D341Med (cell line): ENCODE results near the gene ROR2.
A peak's percentile ranks its signal among the peaks of the same experiment; 100 is the strongest.
"Not testable (repeated sequence)": the region's sequence is repeated elsewhere in the genome, so short reads cannot be mapped to it uniquely, and the experiment has no call there.

Experiments used
- DNase-seq: peaks from one replicate; pipeline ENCODE4 v3.0.0; 2012; ENCODE audit warnings: low spot score

Gene ROR2

DNA sequence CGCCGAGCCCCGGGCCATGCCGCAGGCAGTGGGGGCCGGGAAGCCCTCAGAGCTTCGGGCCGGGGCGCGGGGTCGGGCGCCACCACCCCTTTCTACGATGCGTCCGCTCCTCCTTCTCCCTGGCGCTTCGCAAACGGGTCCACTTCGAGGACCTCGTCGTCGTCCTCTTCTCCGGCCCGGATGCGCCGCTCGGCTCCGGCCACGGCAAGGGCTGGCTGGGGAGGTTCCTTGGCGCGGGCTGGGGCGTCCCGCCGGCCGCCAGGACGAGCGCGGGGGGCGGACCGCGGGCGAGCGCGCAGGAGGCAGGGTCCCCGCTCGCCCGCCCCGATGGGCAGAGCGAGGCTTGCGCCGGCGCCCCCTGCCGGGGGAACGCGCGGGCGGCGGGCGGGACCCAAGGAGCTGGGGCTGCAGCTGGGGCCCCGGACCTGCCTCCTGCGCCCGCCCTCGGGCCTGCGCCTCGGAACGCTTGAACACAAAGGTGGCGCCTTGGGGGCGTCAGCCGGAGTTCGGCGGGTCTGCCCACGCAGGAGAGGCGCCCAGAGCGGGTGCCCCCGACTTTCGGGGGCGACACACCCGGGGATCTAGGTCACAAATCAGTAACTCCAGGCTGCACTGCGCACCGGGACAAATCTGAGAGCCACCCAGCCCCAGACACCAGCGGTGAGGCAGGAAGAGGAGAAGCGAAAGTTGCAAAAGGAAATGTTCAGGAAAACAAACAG, at the start of gene ROR2:
Gene ROR2 (minus strand): TSS at position 283 of the 719 bp plus-strand sequence.
- peak; percentile 92 for DNase-seq

DNA sequence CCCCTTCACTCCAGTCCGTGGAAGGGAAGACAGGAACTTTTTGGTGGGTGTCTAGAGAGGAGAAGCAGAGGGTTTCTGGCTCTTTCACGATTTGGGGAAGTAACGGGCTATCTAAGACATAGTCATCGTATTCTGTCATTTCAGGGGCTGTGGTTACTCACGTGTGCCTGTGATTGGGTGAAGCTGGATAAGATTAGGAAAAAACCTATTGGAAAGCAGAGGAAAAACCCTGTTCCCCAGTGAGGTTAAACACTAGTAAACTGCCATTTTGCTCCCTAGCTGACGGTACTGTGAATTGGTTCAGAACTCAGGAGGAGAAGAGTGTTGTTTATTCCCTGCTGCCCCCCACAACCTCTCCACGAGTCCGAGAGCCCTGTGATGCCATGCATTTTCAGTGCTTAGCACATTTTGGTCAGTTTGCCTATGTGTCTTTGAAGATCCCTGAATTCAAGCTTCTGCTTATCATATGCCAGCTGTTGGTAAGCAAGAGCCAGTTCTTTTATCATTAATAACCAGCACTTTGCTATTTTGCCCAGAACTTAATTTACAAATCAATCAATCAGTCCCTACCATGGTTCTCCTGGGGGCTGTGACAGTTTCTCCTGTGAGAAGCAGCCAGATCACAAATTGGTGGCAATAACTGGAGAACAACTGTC, 45.1 kb upstream of the ROR2 start:
- no peak for DNase-seq

DNA sequence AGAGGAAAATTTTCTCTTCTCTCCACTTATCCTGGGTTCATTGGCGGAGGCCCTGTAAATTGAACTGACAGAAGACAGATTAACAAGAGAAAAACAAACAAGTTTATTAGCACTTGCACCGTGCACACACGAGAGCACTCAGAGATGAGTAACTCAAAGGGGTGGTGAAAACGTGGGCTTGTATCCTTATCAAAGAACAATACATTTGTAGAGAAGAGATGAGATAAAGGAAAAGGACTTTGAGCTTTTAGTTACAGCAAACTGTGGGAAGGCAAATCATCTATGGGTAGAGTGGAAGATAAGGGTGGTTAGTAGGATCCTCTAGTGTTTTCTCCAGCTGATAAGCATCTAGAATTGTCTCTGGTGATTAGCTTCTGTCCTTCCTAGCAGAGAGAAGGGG, 44.4 kb upstream of the ROR2 start:
- DNase-seq = no peak

DNA sequence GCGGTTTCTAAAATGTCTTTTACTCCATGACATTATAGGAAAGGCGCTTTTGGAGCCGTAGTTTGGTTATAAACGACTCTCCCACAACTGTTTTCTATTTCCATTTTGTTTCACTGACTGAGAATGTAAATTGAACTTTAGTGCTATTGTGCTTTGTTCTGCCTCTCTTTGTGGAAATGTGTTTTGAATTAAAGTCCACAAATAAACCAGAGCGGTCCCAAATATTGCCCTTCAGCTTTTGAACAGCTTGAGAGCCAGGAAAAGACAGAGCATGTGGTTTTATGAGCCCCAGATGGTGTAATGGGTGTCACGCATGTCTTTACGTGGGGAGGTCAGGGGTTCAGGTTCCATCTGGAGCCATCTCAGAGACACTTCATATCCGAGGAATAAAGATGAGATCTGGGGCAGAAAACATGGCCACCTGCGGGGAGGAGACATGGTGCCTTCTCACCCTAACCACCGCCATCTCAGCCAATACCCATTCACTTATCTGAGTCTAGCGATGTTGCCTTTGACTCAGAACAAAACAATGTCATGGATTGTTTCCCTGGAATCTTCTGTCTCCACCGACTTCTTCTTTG, 42.5 kb upstream of the ROR2 start:
- DNase-seq = no peak

DNA sequence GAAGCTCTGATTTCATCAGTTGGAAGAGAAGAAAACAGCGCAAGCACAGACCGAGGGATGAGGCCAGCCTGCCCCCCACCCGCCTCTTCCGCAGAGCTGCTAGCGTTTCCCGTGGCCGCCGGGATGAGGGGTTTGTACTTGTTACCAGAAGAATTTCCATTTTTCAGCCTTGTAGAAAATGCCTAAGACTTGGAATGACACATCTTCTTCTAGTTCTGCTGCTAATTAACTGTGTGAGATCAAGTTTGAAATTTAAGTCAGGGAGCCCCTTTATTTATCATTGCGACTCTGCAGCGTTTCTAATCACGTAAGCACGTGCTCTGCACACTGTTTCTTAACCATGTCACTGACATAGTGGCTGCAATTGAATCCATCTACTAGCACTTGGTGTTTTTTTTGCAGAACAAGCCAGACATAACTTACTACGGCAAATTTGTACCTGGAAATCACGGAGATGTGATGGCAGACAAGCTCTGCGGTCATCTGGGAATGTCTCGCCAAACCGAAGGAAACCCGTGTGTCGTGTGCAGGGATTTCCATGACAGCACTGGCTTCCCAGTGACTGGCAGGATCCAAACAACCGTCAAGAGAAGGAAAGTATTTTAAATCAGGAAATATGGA, 41.8 kb upstream of the ROR2 start:
- no peak for DNase-seq

DNA sequence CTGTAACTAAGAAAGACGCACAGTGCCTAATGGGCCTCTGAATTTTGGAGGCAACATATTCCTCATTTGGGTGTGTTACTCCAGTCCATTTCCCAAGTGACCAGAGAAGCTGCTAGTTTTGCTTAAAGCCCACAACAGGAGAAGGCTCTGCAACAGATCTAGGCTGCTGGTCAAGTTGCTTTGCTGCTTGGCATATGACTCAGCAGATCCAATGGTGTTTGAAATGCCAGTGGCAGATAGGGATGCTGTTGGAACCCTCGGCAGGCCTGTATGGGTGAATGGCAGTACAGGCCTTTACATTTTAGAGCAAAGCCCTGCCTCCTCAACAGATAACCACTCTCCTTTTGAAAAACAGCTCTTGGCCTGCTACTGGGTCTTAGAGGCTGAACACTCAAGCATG, 36.2 kb upstream of the ROR2 start:
- no peak for DNase-seq

DNA sequence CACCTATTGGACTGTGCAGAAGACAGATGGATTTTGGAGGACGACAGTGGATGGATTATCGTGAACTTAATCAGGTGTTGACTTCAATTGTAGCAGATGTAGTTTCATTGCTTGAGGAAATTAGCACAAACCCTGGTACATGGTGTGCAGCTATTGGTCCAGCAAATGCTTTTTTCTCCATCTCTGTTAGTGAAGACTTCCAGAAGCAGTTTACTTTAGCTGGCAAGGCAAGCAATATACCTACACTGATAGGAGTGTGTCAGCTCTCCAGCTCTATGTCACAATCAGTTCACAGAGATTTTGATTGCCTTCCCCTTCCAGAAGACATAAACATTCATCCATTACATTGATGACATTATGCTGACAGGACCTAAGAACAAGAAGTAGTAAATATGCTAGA, 35.7 kb upstream of the ROR2 start:
- DNase-seq = no peak

DNA sequence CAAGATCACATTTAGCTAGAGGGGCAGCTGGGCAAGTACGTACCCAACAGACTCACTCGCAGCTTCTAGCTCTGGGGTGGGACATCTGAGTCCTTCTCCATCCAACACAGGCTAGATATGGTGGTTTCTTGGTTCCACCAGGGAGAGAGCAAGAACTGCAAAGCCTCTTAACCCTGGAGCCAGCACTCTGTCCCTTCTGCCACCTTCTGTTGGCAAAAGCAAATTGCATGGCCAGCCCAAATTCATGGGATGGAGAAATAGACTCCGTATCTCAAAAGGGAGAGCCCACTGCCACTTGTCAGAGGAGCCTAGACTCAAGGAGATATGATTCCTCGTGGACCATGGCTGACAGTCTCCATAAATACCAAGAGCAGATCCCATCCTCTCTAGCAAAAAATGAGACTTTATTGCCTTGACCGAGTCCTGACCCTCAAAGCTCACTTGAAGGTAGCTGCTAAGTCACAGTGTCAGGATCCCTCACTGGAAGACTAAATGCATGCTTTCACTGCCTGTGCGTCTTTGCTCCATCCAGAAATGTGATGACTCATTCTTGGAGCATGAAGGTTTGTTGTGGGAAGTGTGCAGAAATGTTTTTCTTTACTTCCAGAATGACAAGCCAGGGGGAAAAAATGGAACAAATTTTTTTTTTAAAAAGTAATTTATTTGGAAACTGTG, 28.8 kb upstream of the ROR2 start:
- peak; percentile 40 for DNase-seq

DNA sequence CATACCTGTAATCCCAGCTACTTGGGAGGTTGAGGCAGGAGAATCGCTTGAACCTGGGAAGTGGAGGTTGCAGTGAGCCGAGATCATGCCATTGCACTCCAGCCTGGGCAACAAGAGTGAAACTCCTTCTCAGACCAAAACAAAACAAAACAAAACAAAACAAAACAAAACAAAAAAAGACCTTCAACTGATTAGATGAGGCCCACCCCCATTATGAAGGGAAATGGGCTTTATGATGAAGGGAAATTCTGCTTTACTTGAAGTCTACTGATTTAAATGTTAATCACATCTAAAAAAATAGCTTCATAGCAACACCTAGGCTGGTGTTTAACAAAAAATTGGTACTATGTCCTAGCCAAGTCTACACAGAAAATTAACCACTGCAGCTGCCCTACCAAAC, 25.2 kb upstream of the ROR2 start:
- DNase-seq = not testable (repeated sequence)

DNA sequence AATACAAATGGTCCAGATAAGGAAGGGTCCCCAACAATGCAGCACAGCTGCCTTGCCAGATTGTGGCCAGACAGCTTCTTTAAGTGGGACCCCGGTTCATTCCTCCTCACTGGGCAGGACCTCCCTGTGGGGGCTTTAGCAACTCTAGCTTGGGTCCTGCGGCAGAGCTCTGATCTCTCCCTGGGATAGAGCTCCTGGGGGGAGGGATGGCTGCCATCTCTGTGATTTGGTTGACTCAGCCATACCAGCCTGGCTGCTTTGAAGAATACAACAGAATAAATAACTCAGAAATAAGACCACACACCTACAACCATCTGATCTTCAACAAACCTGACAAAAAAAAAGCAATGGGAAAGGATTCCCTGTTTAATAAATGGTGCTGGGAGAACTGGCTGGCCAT, 22.7 kb upstream of the ROR2 start:
- DNase-seq = no peak

DNA sequence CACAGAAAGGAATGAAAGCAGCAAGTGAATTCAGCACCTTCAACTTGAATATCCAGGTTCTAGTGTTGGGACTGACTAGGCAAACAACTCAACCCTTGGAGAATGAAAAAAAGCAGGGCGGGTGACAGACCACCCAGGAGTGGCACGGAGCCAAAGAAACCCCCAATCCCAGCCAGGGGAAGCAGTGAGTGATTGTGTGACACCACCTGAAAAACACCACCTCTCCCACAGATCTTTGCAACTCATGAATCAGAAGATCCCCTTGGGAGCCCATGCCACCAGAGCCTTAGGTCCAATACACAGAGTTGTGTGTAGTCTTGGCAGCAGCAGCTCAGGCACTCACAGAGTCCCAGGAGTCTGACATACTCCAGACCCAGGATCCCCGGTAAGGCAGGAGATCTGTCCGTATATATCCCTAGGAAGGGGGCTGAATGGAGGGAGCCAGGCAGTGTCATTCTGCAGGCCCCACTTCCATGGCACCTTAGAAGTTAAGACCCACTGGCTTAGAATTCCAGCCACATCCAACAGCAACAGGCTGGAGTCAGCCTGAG, 22.1 kb upstream of the ROR2 start:
- DNase-seq = no peak

DNA sequence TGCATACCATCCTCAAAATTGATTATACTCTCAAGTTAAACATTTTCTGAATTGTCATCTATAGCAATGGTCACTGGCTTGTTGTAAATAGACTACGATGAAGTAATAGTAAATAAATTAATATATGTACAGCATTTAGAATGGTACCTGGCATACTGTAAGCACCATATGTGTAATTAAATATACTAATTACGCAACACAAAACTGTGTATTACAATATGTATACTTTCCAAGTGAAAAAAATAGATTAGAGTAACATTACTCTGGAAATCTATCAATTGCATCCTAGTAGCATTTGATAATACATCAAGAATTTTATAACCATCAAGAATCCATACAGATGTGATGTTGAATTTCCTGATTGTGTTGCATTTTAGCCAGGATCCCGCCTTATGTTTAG, 17.2 kb upstream of the ROR2 start:
- no peak for DNase-seq

DNA sequence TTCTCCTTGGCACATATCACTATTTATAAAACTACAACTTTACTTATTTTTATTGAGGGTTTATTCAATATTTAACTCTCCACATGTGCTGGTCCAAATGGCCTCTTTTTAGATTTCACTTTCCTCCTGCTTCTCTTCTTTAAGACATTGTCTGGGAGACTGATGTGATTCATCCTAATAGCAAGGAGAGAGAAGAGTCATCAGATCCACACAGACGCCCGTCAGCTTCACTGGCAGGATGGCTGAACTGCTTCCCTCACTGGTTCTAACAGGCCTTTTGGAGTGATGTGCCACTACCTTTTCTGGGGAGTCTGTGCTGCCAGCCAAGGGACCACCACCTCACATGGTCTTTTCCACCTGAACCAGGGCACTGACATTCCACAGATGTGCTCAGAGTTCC, 16.5 kb upstream of the ROR2 start:
- no peak for DNase-seq

DNA sequence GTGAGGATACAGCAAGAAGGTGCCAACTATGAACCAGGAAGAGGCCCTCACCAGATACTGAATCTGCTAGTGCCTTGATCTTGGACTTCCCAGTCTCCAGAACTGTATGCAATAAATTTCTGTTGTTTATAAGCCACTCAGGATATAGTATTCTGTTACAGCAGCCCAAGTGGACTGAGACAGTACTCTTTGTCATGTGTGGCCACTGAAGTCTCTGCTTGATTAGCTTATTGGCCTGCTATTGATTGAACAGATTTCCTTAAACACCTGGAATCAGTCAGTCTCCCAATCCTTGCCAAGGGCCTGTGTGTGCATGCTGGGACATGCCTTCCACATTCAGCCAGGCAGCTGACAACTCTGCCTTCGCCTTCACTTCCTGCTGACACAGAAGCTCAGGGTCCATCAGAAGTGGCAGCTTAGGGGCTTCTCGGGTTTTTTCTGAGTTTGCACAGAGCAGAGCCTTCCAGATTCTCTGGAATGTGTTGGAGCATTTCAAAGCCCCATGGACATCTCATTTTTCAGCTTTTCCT, 13.7 kb upstream of the ROR2 start:
- no peak for DNase-seq

DNA sequence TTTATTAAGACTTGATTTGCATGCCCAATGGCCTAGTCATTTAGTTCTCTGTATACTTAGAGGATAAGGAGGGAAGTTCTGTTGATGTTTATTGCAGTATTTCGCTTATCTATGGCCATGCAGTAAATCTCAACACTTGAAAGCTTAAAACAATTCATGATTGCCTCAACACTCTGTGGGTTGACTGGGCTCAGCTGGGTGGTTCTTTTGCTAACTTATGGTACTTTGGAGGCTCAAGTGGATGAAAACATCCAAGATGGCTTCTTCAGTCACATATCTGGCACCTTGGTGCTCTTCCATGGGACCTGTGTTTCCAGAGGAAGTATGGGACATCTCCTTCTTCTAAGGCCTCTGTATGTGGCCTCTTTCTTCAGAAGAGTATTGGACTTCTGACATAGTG, 10.3 kb upstream of the ROR2 start:
- DNase-seq = no peak

DNA sequence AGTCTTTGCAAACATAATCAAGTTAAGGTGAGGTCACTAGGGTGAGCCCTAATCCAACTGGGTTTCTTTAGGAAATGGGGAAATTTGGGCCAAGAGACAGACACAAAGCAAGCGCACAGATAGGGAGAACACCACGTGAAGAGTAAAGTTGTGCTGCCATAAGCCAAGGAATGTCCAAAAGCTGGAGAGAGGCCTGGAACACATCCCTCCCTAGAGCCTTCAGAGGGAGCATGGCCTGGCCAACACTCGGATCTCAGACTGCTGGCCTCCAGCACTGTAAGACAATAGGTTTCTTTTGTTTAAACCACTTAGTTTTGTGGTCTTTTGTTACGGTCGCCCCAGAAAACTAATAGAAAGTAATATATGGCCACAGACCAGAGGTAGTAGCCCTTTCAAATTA, 8.1 kb upstream of the ROR2 start:
- no peak for DNase-seq

DNA sequence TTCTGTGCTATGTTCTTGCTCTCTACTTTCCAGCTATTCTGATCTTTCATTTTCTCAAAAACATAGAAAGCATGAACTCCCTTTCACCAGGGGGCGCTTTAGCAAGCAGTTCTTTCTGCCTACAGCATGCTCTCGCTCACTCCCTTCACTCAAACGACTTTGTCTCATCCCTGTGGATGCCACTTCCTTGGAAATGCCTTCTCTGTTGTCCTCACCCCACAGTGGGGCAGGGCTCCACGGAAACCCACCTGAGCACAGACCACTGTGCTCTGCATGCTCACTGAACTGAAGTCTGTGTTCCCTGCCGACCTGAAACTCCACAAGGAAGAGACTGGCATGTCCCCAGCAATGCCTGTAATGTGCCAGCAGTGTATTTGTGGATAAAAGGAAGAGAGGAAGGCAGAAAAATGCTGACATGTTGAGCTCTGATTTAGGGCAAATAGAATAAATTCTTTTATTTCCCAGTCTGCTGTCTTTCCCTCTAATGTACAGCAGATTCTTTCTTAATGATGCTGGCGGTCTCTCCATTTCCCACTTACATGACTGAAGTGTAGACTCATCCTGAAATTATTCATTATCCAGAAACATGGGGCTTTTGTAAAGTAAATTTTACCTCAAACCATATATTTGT, 4.9 kb upstream of the ROR2 start:
- peak; percentile 68 for DNase-seq

DNA sequence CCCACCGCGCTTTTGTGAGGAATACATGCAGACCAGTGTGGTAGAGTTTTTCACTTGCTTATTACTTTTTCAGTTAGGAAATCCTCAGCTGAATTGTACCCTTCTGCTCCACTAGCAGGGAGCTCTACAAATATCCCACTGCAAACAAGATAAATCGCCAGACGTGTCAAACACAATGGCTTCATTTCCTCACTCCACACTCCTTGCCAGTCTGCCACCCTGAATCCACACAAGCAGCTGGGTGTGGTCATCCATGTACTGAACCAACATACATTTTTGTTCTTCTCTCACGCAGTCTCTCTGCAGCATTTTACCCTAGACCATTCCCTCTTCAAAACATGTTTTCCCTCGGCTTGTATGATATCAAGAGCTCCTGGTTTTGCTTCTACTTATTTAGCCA, 3.7 kb upstream of the ROR2 start:
- no peak for DNase-seq

DNA sequence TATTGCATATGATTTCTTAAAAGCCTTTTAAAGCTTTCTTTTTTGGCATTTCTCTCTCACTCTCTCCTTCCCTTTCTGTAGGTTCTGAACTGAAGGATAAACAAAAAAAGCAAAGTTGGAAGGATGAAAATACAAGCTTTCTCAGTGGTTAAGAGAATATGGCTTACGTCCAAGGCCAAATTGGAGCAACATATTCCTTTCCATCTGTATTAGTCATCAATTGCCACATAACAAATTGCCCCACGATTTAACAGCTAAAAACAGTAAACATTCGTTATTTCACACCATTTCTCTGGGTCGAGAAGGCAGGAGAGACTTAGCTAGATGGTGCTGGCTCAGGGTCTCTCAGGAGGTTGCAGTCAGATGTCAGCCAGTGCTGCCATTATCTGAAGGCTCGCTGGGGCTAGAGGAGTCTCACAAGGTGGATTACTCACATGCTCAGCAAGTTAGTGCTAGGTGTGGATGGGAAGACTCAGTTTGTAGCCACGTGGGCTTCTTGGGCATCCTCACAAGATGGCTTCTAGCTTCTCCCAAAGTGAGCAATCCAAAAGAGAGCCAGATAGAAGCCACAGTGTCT, 2.0 kb upstream of the ROR2 start:
- DNase-seq = no peak

DNA sequence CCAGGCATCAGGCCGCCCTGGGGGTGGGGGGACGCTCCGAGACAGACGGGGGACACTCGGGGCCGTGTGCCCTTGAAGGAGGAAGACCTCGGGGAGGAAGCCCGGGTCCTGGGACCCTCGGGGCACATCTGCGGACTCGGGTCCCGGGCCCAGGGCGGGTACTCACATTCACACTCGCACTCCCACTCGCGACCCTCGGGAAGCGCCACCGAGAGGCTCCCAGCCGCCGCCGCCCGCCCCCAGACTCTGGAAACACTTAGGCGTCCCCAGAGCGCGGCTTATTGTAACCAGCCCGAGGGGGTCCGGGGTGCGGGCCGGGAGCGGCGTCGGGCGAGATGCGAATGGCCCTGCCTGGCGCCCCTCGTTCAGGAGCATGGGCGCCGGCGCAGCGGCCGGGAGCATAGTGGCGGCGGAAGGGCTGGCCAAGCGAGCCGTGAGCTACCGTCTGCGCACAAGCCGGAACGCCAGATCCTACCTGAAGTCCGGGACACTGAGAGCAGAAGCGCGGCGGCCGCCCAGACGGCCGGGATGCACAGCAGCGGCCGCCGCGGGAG, 559 bp downstream of the ROR2 start:
- DNase-seq = peak; percentile 62
